LNCAP (cell line): ENCODE measurements around the gene HDAC8.

Source experiments
- TF ChIP-seq, protein P1 (sequence below): fragments of 450-650 bp; IDR thresholded peaks from 2 replicates; pipeline ENCODE4 v1.5.1; 2017; ENCODE audit warnings: mild to moderate bottlenecking

HDAC8 gene

DNA sequence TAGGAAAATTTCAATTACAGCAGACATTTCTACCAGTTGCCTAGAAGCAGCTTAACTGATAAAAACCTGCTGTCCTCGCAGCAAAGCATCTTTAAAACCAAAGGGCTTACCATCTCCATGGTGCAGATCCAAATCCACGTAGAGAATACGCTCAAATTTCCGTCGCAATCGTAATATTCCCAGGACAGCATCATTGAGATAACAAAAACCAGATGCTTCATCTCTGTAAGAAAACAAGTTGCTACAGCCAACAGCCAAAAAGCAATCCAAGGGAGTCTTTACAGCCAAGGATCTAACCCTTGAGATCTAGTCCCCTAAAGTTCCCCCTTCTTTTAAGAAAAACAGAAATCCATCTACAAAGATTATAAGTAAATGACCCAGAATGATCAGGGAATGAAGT lies 77.6 kb downstream of the HDAC8 start:
- TF ChIP-seq, protein P1, sequence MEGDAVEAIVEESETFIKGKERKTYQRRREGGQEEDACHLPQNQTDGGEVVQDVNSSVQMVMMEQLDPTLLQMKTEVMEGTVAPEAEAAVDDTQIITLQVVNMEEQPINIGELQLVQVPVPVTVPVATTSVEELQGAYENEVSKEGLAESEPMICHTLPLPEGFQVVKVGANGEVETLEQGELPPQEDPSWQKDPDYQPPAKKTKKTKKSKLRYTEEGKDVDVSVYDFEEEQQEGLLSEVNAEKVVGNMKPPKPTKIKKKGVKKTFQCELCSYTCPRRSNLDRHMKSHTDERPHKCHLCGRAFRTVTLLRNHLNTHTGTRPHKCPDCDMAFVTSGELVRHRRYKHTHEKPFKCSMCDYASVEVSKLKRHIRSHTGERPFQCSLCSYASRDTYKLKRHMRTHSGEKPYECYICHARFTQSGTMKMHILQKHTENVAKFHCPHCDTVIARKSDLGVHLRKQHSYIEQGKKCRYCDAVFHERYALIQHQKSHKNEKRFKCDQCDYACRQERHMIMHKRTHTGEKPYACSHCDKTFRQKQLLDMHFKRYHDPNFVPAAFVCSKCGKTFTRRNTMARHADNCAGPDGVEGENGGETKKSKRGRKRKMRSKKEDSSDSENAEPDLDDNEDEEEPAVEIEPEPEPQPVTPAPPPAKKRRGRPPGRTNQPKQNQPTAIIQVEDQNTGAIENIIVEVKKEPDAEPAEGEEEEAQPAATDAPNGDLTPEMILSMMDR: no peak

DNA sequence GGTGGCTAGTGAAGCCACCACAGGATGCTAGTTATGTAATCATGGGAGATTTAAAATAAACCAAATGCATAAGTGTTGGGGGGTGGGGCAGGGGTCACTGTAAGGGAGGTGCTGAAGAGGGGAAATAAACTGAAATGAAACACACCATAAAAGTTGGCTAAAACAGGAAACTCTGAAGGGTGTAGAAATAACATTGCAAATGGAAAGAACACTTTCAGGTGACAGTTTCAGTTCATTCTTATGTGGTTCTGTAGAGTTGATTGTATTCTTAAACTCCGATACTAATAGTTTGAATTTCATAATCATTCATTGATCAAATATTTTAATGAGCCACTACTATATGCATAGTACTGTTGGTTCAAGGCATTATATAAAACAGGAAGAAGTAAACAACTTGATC lies 80.1 kb downstream of the HDAC8 start:
- TF ChIP-seq, protein P1: no peak

DNA sequence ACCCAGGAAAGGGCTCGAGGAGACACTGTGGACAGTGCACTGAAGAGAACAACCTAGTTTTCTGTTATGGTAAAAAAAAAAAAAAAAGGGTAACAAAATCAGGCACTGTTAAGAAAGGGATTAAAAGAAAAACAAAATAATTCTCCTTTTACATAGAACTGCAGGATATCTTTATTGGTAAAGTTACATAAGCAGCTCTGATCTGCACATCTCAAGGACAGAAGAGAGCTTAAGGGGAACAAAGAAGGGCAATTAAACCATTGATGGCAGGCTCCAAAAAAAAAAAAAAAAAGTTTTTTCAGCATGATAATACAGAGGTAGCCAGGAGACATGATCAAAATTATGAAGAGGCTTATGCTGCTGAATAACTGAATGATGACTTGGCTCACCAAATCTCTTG lies 85.0 kb downstream of the HDAC8 start:
- TF ChIP-seq, protein P1: no peak

DNA sequence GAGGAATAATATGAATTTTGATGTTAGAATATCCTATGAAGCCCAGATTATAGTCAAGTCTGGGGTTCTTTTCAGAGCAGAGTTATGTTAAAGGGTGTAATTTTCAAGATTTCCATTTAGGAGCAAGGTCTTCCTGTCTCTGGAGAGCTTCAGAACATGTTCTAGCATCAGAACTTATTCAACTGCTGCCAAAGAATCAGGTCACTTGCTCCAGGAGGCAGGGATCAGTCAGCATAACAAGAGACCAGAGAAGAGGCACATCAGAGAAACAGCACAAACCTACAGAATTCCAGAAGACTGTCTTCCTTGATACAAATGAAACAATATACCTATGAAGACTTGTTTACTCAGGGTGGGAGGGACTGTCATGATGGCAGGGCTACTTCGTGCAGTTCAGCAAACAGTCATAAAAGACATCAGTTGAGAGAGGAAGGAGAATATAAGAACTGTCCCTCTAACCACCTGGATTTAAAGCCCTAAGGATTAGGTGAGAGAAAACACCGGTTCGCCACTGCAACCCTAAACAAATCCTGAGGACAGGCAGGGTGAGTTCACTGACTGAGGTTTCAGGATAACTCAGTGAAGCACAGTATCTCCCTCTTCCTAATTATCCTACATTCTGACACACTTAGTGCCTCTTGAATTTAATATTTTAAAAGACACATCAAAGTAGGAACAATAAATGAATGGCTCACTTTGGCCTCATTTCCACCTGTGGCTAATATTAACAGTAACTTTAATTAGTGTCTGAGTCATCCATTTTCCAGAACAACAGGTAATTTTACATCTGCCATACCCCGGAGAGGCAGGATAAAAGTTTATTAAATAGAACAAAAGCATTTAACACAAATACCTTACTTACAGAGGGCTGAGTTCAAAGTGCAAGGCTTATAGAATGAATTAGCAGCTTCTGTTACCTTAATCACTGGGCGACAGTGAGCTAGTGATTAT lies 93.0 kb downstream of the HDAC8 start:
- TF ChIP-seq, protein P1: no peak

DNA sequence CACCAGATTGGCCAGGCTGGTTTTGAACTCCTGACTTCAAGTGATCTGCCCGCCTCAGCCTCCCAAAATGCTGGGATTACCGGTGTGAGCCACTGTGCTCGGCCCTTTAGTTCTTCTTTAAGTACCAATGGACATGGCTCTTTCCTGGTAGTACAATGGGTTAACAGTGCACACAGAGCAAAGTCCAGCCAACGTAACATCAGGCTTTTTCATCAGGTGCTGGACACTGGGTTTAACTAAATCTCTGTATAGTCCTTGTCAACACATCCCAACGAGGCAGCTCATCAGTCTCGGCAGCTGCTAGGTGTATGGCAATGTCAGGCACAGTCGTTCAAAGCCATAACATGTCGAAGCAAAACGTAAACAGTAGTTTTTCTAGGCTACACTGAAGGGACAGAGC lies 93.8 kb downstream of the HDAC8 start:
- TF ChIP-seq, protein P1: no peak

DNA sequence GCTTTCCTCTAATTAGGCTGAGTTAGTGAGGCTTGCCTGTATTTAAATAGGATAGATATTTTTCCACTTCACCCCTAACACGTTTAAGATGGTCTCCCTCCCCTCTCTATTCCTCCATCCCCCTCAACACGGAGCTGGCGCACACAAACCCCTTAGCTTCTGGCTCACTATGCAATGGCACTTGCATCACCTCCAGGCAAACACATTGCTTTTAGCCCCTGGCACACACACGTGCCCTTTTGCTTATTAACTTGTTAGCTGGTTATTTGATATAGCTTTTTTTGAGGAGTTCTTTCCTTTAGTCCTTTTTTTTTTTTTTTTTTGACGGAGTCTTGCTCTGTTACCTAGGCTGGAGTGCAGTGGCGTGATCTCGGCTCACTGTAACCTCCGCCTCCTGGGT lies 94.3 kb downstream of the HDAC8 start:
- TF ChIP-seq, protein P1: no peak

DNA sequence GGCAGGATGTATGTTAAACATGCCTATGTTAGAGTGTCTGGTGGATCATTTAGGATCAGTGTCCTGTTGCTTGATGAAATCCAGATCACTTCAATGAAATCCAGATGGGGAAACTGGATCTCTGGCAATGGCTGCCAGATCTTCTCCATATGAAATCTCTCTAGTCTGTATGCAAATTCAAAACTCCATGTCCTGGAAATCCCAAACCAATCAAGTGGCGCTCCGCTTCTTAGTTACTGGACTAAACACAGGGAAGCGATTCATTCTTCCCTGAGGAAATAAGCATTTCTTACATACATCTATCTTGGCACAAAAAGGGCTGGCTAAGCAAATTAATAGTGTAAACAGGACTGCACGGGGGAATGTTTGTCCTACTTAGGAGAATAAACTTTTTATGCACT lies 94.9 kb downstream of the HDAC8 start:
- TF ChIP-seq, protein P1: no peak
